Fibroblast of villous mesenchyme (primary cell): Measurements from ENCODE around the gene R3HDM2. TPM values are rescaled to one million over a fixed set of nuclear protein-coding genes. Genes with fewer than 3 reads are reported as not detected.

Experiments
- DNase-seq: peaks from one replicate; pipeline ENCODE4 v3.0.0-alpha.2; 2010; ENCODE audit warnings: low read depth
- H3K4me3 ChIP-seq: 2 replicates; pipeline ENCODE4 v1.5.1; 2011; ENCODE audit warnings: low read depth, mild to moderate bottlenecking, low read length
- CTCF ChIP-seq: IDR thresholded peaks from 2 replicates; pipeline ENCODE4 v1.5.1; 2012; ENCODE audit warnings: low read depth, mild to moderate bottlenecking, low read length; ENCODE audit not compliant: insufficient read depth
- total RNA-seq: library from RNA; depleted of rRNA; stranded (reverse); fragments of >200 nt; gene quantifications from 2 replicates; pipeline ENCODE4 v1.2.3, GENCODE V29; 2012

Gene R3HDM2
- total RNA-seq, 1 donor = 19.0 TPM

DNA sequence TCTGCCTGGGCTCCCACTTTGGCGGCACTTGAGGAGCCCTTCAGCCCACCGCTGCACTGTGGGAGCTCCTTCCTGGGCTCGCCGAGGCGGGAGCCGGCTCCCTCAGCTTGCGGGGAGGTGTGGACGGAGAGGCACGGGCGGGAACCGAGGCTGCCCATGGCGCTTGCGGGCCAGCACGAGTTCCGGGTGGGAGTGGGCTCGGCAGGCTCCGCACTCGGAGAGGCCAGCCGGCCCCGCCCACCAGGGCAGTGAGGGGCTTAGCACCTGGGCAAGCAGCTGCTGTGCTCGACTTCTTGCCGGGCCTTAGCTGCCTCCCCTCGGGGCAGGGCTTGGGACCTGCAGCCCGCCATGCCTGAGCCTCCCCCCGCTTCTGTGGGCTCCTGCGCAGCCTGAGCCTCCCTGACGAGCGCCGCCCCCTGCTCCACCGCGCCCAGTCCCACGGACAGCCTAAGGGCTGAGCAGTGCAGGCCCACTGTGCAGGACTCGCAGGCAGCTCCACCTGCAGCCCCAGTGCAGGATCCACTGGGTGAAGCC is 44.6 kb downstream of the R3HDM2 start:
- TF ChIP-seq CTCF = no peak
- DNase-seq = no peak

GRCh38 chr12:57385586-57385985 is 45.3 kb downstream of the R3HDM2 start:
- no peak for DNase-seq
- no peak for TF ChIP-seq CTCF

More for the DNA sequence above, 44.6 kb downstream of the R3HDM2 start:
- H3K4me3 ChIP-seq = no peak overlapping the region

DNA sequence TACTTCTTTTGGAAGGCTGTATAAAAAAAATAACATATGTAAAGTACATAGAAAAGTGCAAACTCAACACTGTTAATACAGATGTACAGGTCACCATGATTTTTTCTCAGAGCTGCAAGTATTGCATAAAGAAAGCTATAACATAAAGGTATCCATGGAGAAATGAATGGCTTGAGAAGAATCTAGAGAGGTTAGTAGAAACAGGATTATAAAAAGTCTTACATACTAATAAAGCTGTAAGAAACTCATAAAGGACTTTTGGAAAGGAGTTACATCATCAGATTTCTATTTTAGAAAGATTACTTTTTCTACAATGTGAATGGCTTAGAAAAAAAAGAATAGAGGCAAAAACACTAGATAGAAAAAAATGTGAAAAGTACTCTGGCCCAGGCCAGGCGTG is 46.4 kb downstream of the R3HDM2 start:
- TF ChIP-seq CTCF = no peak
- DNase-seq = no peak
- no peak overlapping the region for H3K4me3 ChIP-seq

More at GRCh38 chr12:57385586-57385985, 45.3 kb downstream of the R3HDM2 start:
- no peak overlapping the region for H3K4me3 ChIP-seq

DNA sequence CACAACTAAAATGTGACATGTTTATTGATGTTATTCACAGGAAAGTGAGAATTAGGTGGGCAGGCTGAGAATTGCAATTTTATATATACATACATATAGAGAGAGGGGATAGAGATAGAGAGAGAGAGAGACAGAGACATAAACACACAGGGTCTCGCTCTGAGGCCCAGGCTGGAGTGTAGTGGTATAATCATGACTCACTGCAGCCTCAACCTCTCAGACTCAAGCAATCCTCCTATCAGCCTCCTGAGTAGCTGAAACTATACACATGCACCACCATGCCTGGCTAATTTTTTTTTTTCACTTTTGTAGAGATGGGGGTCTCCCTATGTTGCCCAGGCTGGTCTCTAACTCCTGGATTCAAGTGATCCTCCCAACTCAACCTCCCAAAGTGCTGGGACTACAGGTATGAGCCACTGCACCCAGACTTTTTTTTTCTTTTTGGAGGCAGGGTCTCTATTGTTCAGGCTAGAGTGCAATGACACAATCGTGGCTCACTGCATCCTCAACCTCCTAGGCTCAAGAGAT is 49.1 kb downstream of the R3HDM2 start:
- no peak for DNase-seq
- no peak overlapping the region for H3K4me3 ChIP-seq
- no peak for TF ChIP-seq CTCF

DNA sequence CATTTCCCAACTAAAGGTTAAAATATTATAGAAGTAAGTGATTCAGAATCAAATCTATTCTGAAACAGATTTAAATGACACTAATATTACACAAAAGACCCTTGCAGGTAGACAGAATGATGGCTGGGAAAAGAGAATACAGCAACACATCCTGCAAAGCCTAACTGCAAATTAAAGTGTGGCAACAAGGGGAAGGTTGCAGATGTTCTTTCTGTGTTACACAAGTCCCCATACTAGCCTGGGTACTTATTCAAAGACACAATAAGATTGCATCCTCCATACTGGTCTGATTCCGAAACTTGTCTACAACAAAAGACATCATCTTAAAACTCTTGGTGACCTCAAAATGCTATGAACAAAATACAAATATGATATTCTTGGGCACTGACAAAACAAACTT is 50.5 kb downstream of the R3HDM2 start:
- no peak overlapping the region for H3K4me3 ChIP-seq
- TF ChIP-seq CTCF = no peak
- no peak for DNase-seq

DNA sequence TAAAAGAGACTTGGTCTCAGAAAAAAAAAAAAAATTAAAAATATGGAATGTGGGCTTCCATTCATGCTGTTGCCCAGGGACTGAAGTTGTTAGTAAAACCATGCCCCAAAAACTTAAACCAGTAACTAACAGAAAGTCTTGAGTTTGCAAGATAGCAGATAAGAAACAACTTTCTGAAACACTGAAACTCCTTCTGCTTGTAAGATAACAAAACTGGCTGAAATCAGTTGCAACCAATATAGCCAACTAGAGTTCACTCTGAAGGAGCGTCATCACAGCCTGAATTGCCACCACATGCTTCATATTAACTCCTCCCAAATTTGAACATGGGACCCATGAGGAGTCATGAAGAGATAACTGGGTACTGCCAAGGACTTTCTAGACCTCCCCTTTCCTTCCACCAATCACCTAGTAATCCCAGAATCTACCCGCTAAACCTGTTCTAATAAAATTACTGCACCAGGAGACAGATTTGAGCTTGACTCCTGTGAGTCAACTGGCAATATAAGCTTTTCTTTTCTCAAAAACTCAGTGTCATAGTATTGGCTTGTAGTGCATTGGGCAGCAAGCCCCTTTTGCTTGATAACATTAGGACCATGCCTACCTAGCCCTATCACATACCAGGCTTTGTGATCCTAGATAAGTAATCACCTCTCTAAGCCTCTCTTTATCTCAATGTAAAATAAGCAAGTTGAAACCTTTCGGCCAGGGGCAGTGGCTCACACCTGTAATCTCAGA is 53.6 kb downstream of the R3HDM2 start:
- DNase-seq = no peak
- TF ChIP-seq CTCF = no peak

More for the DNA sequence above, 53.6 kb downstream of the R3HDM2 start:
- H3K4me3 ChIP-seq = no peak overlapping the region
